ENCODE measurements around the gene PDE7B.
"Not testable (repeated sequence)": the region's sequence is repeated elsewhere in the genome, so short reads cannot be mapped to it uniquely, and the experiment has no call there.

Gene PDE7B

GRCh38 chr6:136102991-136103688, 251.6 kb downstream of the PDE7B start:
- H4K91ac ChIP-seq (ENCODE audit: low read depth, low read length), result no peak overlapping the region
- no peaks in the 10 kb centered on the region for H3K27me3 ChIP-seq (ENCODE audit: insufficient read depth, low read length)
- peaks cover 7 to 12% of the 10 kb centered on the region in 2 experiments for H3K4me1 ChIP-seq (ENCODE audit: control insufficient read depth in 1 of 2, insufficient read depth in 2 of 2, low read length in 2 of 2)
- no peak overlapping the region for H3K18ac ChIP-seq (ENCODE audit: low read length)
- H3K27ac ChIP-seq (ENCODE audit: low read depth, low read length), result no peak overlapping the region
- H3K79me1 ChIP-seq (ENCODE audit: low read length), result no peaks in the 10 kb centered on the region
- H3K23ac ChIP-seq (ENCODE audit: low read length), result no peak overlapping the region
- DNase-seq, result no peak
- no peak overlapping the region for H4K12ac ChIP-seq (ENCODE audit: low read depth, low read length)
- H2AK5ac ChIP-seq (ENCODE audit: low read length), result no peak overlapping the region
- H2BK12ac ChIP-seq (ENCODE audit: low read length), result no peak overlapping the region
- no peak overlapping the region for H2BK120ac ChIP-seq (ENCODE audit: insufficient read depth, low read length, poor library complexity)
- H3K14ac ChIP-seq (ENCODE audit: low read length), result no peak overlapping the region
- no peaks in the 10 kb centered on the region for H3K36me3 ChIP-seq (ENCODE audit: control insufficient read depth in 1 of 2, insufficient read depth in 2 of 2, low read length in 2 of 2)
- no peak overlapping the region for H3K9ac ChIP-seq (ENCODE audit: low read length)
- H3K4me3 ChIP-seq (ENCODE audit: low read depth, low read length), result no peak overlapping the region
- no peaks in the 10 kb centered on the region for H3K79me2 ChIP-seq (ENCODE audit: control insufficient read depth, insufficient read depth, low read length, poor library complexity)
- WGBS (ENCODE audit: extremely low coverage, insufficient coverage, insufficient read length), result no CpG with 5 or more reads among the region's 7 CpGs
- H2AFZ ChIP-seq (ENCODE audit: insufficient read depth, low read length, poor library complexity), result no peak overlapping the region
- H3K9me3 ChIP-seq (ENCODE audit: insufficient read depth, low read depth, low read length), result no peaks in the 10 kb centered on the region
- H2BK5ac ChIP-seq (ENCODE audit: low read depth, low read length, poor library complexity), result no peak overlapping the region
- peak overlapping the region; percentile 39 for H3K4me2 ChIP-seq (ENCODE audit: low read length)
- H3K4ac ChIP-seq (ENCODE audit: low read depth, low read length), result no peak overlapping the region
- no peak overlapping the region for H4K8ac ChIP-seq (ENCODE audit: low read depth, low read length)

GRCh38 chr6:136103763-136104311, 252.3 kb downstream of the PDE7B start:
- Histone ChIP-seq H2BK12ac (ENCODE audit: low read length) (no peak overlapping the region), H3K4me1 (ENCODE audit: control insufficient read depth in 1 of 2, insufficient read depth in 2 of 2, low read length in 2 of 2) (peaks cover 7 to 14% of the 10 kb centered on the region in 2 experiments), H4K91ac (ENCODE audit: low read depth, low read length) (no peak overlapping the region), H3K18ac (ENCODE audit: low read length) (no peak overlapping the region), H4K12ac (ENCODE audit: low read depth, low read length) (no peak overlapping the region), H3K9me3 (ENCODE audit: insufficient read depth, low read depth, low read length) (no peaks in the 10 kb centered on the region), H3K14ac (ENCODE audit: low read length) (no peak overlapping the region), H3K9ac (ENCODE audit: low read length) (peak overlapping the region; percentile 16), H3K4ac (ENCODE audit: low read depth, low read length) (no peak overlapping the region), H3K79me2 (ENCODE audit: control insufficient read depth, insufficient read depth, low read length, poor library complexity) (no peaks in the 10 kb centered on the region), H4K8ac (ENCODE audit: low read depth, low read length) (no peak overlapping the region), H3K4me2 (ENCODE audit: low read length) (peak overlapping the region; percentile 39), H3K79me1 (ENCODE audit: low read length) (no peaks in the 10 kb centered on the region), H2AK5ac (ENCODE audit: low read length) (no peak overlapping the region), H3K23ac (ENCODE audit: low read length) (no peak overlapping the region), H3K27ac (ENCODE audit: low read depth, low read length) (peak overlapping the region; percentile 57), H3K27me3 (ENCODE audit: insufficient read depth, low read length) (no peaks in the 10 kb centered on the region), H2BK120ac (ENCODE audit: insufficient read depth, low read length, poor library complexity) (no peak overlapping the region), H2AFZ (ENCODE audit: insufficient read depth, low read length, poor library complexity) (no peak overlapping the region), H2BK5ac (ENCODE audit: low read depth, low read length, poor library complexity) (no peak overlapping the region), H3K4me3 (ENCODE audit: low read depth, low read length) (no peak overlapping the region), H3K36me3 (ENCODE audit: control insufficient read depth in 1 of 2, insufficient read depth in 2 of 2, low read length in 2 of 2) (no peaks in the 10 kb centered on the region)
- DNase-seq, result no peak
- WGBS (ENCODE audit: extremely low coverage, insufficient coverage, insufficient read length), result no CpG with 5 or more reads among the region's 7 CpGs

GRCh38 chr6:136104556-136104955, 253.1 kb downstream of the PDE7B start:
- Histone ChIP-seq H3K9me3 (ENCODE audit: insufficient read depth, low read depth, low read length) (no peaks in the 10 kb centered on the region), H2BK5ac (ENCODE audit: low read depth, low read length, poor library complexity) (no peak overlapping the region), H3K4me1 (ENCODE audit: control insufficient read depth in 1 of 2, insufficient read depth in 2 of 2, low read length in 2 of 2) (peaks cover 7 to 14% of the 10 kb centered on the region in 2 experiments), H3K79me1 (ENCODE audit: low read length) (no peaks in the 10 kb centered on the region), H2BK120ac (ENCODE audit: insufficient read depth, low read length, poor library complexity) (no peak overlapping the region), H3K4ac (ENCODE audit: low read depth, low read length) (no peak overlapping the region), H3K27me3 (ENCODE audit: insufficient read depth, low read length) (no peaks in the 10 kb centered on the region), H3K4me3 (ENCODE audit: low read depth, low read length) (no peak overlapping the region), H3K18ac (ENCODE audit: low read length) (no peak overlapping the region), H3K4me2 (ENCODE audit: low read length) (no peak overlapping the region), H3K14ac (ENCODE audit: low read length) (no peak overlapping the region), H4K91ac (ENCODE audit: low read depth, low read length) (no peak overlapping the region), H2AFZ (ENCODE audit: insufficient read depth, low read length, poor library complexity) (no peak overlapping the region), H3K36me3 (ENCODE audit: control insufficient read depth in 1 of 2, insufficient read depth in 2 of 2, low read length in 2 of 2) (no peaks in the 10 kb centered on the region), H4K8ac (ENCODE audit: low read depth, low read length) (no peak overlapping the region), H3K23ac (ENCODE audit: low read length) (no peak overlapping the region), H4K12ac (ENCODE audit: low read depth, low read length) (no peak overlapping the region), H3K27ac (ENCODE audit: low read depth, low read length) (peak overlapping the region; percentile 57), H2BK12ac (ENCODE audit: low read length) (no peak overlapping the region), H3K9ac (ENCODE audit: low read length) (no peak overlapping the region), H3K79me2 (ENCODE audit: control insufficient read depth, insufficient read depth, low read length, poor library complexity) (no peaks in the 10 kb centered on the region), H2AK5ac (ENCODE audit: low read length) (no peak overlapping the region)
- WGBS (ENCODE audit: extremely low coverage, insufficient coverage, insufficient read length), result no CpG with 5 or more reads among the region's 2 CpGs
- peak in 1 of 2 donors; percentile 60 for DNase-seq

- not testable (repeated sequence) for H2BK12ac ChIP-seq (ENCODE audit: low read length); H3K14ac ChIP-seq (ENCODE audit: low read length); H3K4me3 ChIP-seq (ENCODE audit: low read depth, low read length); H3K4ac ChIP-seq (ENCODE audit: low read depth, low read length); H3K18ac ChIP-seq (ENCODE audit: low read length); H3K9ac ChIP-seq (ENCODE audit: low read length); H2AFZ ChIP-seq (ENCODE audit: insufficient read depth, low read length, poor library complexity); H4K8ac ChIP-seq (ENCODE audit: low read depth, low read length); H2BK120ac ChIP-seq (ENCODE audit: insufficient read depth, low read length, poor library complexity); H3K36me3 ChIP-seq (ENCODE audit: control insufficient read depth in 1 of 2, insufficient read depth in 2 of 2, low read length in 2 of 2); H4K12ac ChIP-seq (ENCODE audit: low read depth, low read length); H4K91ac ChIP-seq (ENCODE audit: low read depth, low read length); H3K9me3 ChIP-seq (ENCODE audit: insufficient read depth, low read depth, low read length); H2AK5ac ChIP-seq (ENCODE audit: low read length); H2BK5ac ChIP-seq (ENCODE audit: low read depth, low read length, poor library complexity); H3K79me1 ChIP-seq (ENCODE audit: low read length); H3K27me3 ChIP-seq (ENCODE audit: insufficient read depth, low read length); H3K4me2 ChIP-seq (ENCODE audit: low read length); H3K23ac ChIP-seq (ENCODE audit: low read length); H3K27ac ChIP-seq (ENCODE audit: low read depth, low read length); DNase-seq; H3K79me2 ChIP-seq (ENCODE audit: control insufficient read depth, insufficient read depth, low read length, poor library complexity)
- H3K4me1 ChIP-seq (ENCODE audit: control insufficient read depth in 1 of 2, insufficient read depth in 2 of 2, low read length in 2 of 2), result peaks cover 7 to 14% of the 10 kb centered on the region in 2 experiments
- no CpG with 5 or more reads among the region's 4 CpGs for WGBS (ENCODE audit: extremely low coverage, insufficient coverage, insufficient read length)
Measured at GRCh38 chr6:136105797-136106196, 254.3 kb downstream of the PDE7B start.
